Motor neuron (in vitro differentiated cells): ENCODE measurements around the gene ARID1B. TPM values are rescaled to one million over a fixed set of nuclear protein-coding genes. Genes with fewer than 3 reads are reported as not detected.
A peak's percentile ranks its signal among the peaks of the same experiment; 100 is the strongest.

ENCODE experiments used
- ATAC-seq, 8 experiments: fragments of 200-7000 bp; cut with Tn5 transposase; replicated peaks in 6 of 8; 2 replicates each; pipeline ENCODE4 v1.8.0; 2021; ENCODE audit warnings: mild to moderate bottlenecking in 8 of 8, moderate library complexity in 8 of 8
- H3K27ac ChIP-seq, 2 donors: fragments of 250-450 bp; sonication (Bioruptor Pico); 2 replicates each; pipeline ENCODE4 v1.9.0; 2021; ENCODE audit warnings: antibody characterized with exemption in 2 of 2, mild to moderate bottlenecking in 2 of 2, moderate library complexity in 1 of 2
- H3K4me1 ChIP-seq, 2 donors: fragments of 250-450 bp; sonication (Bioruptor Pico); replicated peaks in 1 of 2; 2 replicates each; pipeline ENCODE4 v1.6.1; 2021; ENCODE audit warnings: antibody characterized with exemption in 2 of 2, mild to moderate bottlenecking in 2 of 2, moderate library complexity in 1 of 2
- H3K4me3 ChIP-seq, 5 donors: fragments of 250-450 bp; sonication (Bioruptor Pico); 2 replicates each; pipeline ENCODE4 v1.9.0; 2021; ENCODE audit warnings: antibody characterized with exemption in 5 of 5, mild to moderate bottlenecking in 5 of 5, moderate library complexity in 4 of 5
- WGBS, 10 experiments: fragments of 450-650 bp; shearing (Covaris generic); methylation state at CpG; one replicate each; pipeline ENCODE4 v1.0.0; 2022; 5-methylcytosine and 5-hydroxymethylcytosine counted together
- in situ Hi-C, 9 experiments: fragments of 400-800 bp; cut with MboI; loops; one replicate each; pipeline ENCODE4 v1.15.0; 2021; ENCODE audit warnings: low sequenced_read_pairs in 9 of 9, low pct_unique_long_range_greater_than_20kb in 2 of 9; ENCODE audit not compliant: unreplicated experiment in 9 of 9
- total RNA-seq, 8 experiments: library from RNA; unstranded; fragments of 300-600 nt; gene quantifications; 2 replicates each; pipeline versions ENCODE4 v1.2.3 to v1.2.4, GENCODE V29; 2022

ARID1B gene
- total RNA-seq, 8 experiments from 2014 or later, result 35.8 to 165 (median 54.9) TPM

GRCh38 chr6:157236040-157236725, 459.0 kb downstream of the ARID1B start:
- Histone ChIP-seq H3K4me1 (peaks cover 25 to 45% of the 10 kb centered on the region in 2 donors), H3K4me3 (peak overlapping the region in 4 of 5 donors; percentile 4 to 27 (median 22)), H3K27ac (no peak overlapping the region)
- ATAC-seq, result peak in 6 of 8 experiments; percentile 10 to 30 (median 12)
- in situ Hi-C loops, result no loop called here
- 17 to 20% methylated on average over 2 to 6 of the region's 76 CpGs; no CpG with 5 or more reads in 8 of the 10 experiments for WGBS, 10 experiments

- ATAC-seq, result no peak
- Histone ChIP-seq H3K27ac (no peak overlapping the region), H3K4me3 (no peak overlapping the region), H3K4me1 (peaks cover 25 to 36% of the 10 kb centered on the region in 2 donors)
- in situ Hi-C loops, result no loop called here
- 83 to 92% (median 88%) methylated on average over 1 to 2 of the region's 2 CpGs; no CpG with 5 or more reads in 7 of the 10 experiments for WGBS, 10 experiments
Observed at GRCh38 chr6:157238346-157238745, 461.2 kb downstream of the ARID1B start.

GRCh38 chr6:157239148-157239547, 462.0 kb downstream of the ARID1B start:
- 33 to 100% (median 80%) methylated on average over 1 to 2 of the region's 3 CpGs; no CpG with 5 or more reads in 5 of the 10 experiments for WGBS, 10 experiments
- in situ Hi-C loops, result no loop called here
- no peak for ATAC-seq
- Histone ChIP-seq H3K4me3 (no peak overlapping the region), H3K4me1 (peaks cover 25 to 37% of the 10 kb centered on the region in 2 donors), H3K27ac (no peak overlapping the region)

GRCh38 chr6:157239671-157240058, 462.5 kb downstream of the ARID1B start:
- in situ Hi-C loops, result no loop called here
- Histone ChIP-seq H3K4me3 (no peak overlapping the region), H3K27ac (peak overlapping the region; percentile 57 to 58), H3K4me1 (peaks cover 25 to 42% of the 10 kb centered on the region in 2 donors)
- ATAC-seq, result no peak
- WGBS, 10 experiments, result 22 to 85% (median 65%) methylated on average over 3 to 12 of the region's 12 CpGs; no CpG with 5 or more reads in 4 of the 10 experiments

- Histone ChIP-seq H3K4me1 (peaks cover 25 to 47% of the 10 kb centered on the region in 2 donors), H3K4me3 (peak overlapping the region in 2 of 5 donors; percentile 0 to 14), H3K27ac (peak overlapping the region; percentile 69 to 78)
- ATAC-seq, result peak; percentile 68 to 91 (median 84)
- WGBS, 10 experiments, result 0 to 44% (median 20%) methylated on average over 1 to 16 of the region's 28 CpGs; no CpG with 5 or more reads in 4 of the 10 experiments
- in situ Hi-C loops, result no loop called here
Observed at GRCh38 chr6:157240059-157240959, 463.1 kb downstream of the ARID1B start.

- no peak for ATAC-seq
- WGBS, 10 experiments, result 62 to 100% (median 98%) methylated on average over 1 to 6 of the region's 10 CpGs; no CpG with 5 or more reads in 6 of the 10 experiments
- Histone ChIP-seq H3K4me3 (no peak overlapping the region), H3K27ac (peak overlapping the region; percentile 69 to 78), H3K4me1 (peaks cover 27 to 49% of the 10 kb centered on the region in 2 donors)
- in situ Hi-C loops, result no loop called here
Observed at GRCh38 chr6:157240960-157241311, 463.8 kb downstream of the ARID1B start.

- WGBS, 10 experiments, result 45 to 100% (median 90%) methylated on average over 1 to 5 of the region's 6 CpGs; no CpG with 5 or more reads in 2 of the 10 experiments
- in situ Hi-C loops, result no loop called here
- H3K27ac ChIP-seq, result no peak overlapping the region
- H3K4me1 ChIP-seq, result peaks cover 29 to 44% of the 10 kb centered on the region in 2 donors
- no peak for ATAC-seq
- H3K4me3 ChIP-seq, result no peak overlapping the region
Observed at GRCh38 chr6:157242791-157243190, 465.6 kb downstream of the ARID1B start.

GRCh38 chr6:157244175-157244574, 467.0 kb downstream of the ARID1B start:
- H3K4me3 ChIP-seq, result no peak overlapping the region
- in situ Hi-C loops, result no loop called here
- no peak overlapping the region for H3K27ac ChIP-seq
- peaks cover 29 to 42% of the 10 kb centered on the region in 2 donors for H3K4me1 ChIP-seq
- WGBS, 10 experiments, result 0 to 62% methylated on average over 1 of the region's 4 CpGs; no CpG with 5 or more reads in 8 of the 10 experiments
- ATAC-seq, result peak in 3 of 8 experiments; percentile 7 to 39 (median 10)

GRCh38 chr6:157244780-157245179, 467.6 kb downstream of the ARID1B start:
- in situ Hi-C loops, result no loop called here
- H3K4me3 ChIP-seq, result no peak overlapping the region
- 67 to 100% (median 73%) methylated on average over 1 to 2 of the region's 4 CpGs; no CpG with 5 or more reads in 4 of the 10 experiments for WGBS, 10 experiments
- no peak overlapping the region for H3K27ac ChIP-seq
- peaks cover 27 to 42% of the 10 kb centered on the region in 2 donors for H3K4me1 ChIP-seq
- no peak for ATAC-seq

GRCh38 chr6:157245436-157245835, 468.3 kb downstream of the ARID1B start:
- Histone ChIP-seq H3K4me3 (no peak overlapping the region), H3K4me1 (peaks cover 24 to 40% of the 10 kb centered on the region in 2 donors), H3K27ac (no peak overlapping the region)
- in situ Hi-C loops, result no loop called here
- 20 to 90% (median 44%) methylated on average over 1 to 5 of the region's 13 CpGs; no CpG with 5 or more reads in 7 of the 10 experiments for WGBS, 10 experiments
- no peak for ATAC-seq

- Histone ChIP-seq H3K4me3 (no peak overlapping the region), H3K27ac (no peak overlapping the region), H3K4me1 (peaks cover 21 to 35% of the 10 kb centered on the region in 2 donors)
- WGBS, 10 experiments, result 60 to 100% (median 87%) methylated on average over 1 to 5 of the region's 21 CpGs; no CpG with 5 or more reads in 5 of the 10 experiments
- peak in 2 of 8 experiments; percentile 11 to 16 for ATAC-seq
- in situ Hi-C loops, result no loop called here
Observed at GRCh38 chr6:157246048-157246630, 469.0 kb downstream of the ARID1B start.

GRCh38 chr6:157246771-157247484, 469.8 kb downstream of the ARID1B start:
- Histone ChIP-seq H3K4me1 (peaks cover 21 to 38% of the 10 kb centered on the region in 2 donors), H3K27ac (no peak overlapping the region), H3K4me3 (no peak overlapping the region)
- ATAC-seq, result no peak
- in situ Hi-C loops, result no loop called here
- WGBS, 10 experiments, result 20 to 96% (median 83%) methylated on average over 1 to 14 of the region's 14 CpGs
